ENCODE measurements around the gene SEMA6A.
A peak's percentile ranks its signal among the peaks of the same experiment; 100 is the strongest.

Gene SEMA6A

DNA sequence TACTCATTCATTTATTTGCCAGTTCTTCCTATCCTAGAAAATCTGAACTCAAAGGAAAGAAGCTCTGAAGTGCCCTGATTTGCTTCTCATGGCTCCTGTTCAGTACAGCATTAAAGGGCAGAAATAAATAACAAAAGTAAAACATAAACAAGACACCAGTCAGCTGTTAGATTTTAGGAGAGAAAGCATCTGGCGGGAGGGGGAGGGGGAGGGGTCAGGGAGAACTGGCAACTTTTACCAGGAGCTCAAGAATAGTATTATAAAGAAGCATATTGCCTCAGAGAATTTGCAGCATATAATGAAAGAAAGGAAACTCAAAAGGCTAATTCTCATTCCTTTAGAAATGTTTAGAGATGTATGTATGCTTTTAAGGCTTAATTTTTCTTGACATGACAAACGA lies 68.1 kb downstream of the SEMA6A start:
- H3K4me3 ChIP-seq (ENCODE audit: low read depth, low read length): no peak overlapping the region
- DNase-seq (ENCODE audit: low read depth): no peak

DNA sequence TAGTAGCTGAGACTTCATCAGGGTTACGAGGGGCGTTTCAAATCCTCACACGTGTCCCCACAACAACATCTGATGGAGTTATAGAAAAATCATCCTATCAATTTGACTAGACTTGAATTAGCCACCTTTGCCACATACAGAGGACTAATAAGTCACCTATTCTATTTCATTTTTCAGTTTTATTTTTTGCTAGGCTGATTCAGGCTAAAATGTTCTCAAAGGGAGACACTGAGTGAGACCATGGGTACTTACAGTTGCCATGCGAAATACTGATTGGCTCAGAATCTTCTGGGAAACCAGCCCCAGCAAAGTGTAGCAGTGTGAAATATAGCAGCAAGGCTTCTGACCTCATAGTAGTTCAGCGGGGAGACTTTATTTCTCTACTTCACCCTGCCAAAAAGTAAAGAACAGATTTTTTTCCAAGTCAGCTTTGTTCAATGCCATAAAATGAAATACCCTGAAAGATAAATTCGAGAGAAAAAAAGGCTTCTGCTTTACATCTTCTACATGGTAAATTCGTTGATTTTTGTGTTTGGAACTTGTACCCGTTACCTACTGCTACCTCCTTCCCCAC lies 69.9 kb downstream of the SEMA6A start:
- no peak overlapping the region for H3K4me3 ChIP-seq (ENCODE audit: low read depth, low read length)
- no peak for DNase-seq (ENCODE audit: low read depth)

GRCh38 chr5:116502616-116503015 lies 72.0 kb downstream of the SEMA6A start:
- no peak overlapping the region for H3K4me3 ChIP-seq (ENCODE audit: low read depth, low read length)
- peak; percentile 71 for DNase-seq (ENCODE audit: low read depth)

GRCh38 chr5:116502138-116502537 lies 72.5 kb downstream of the SEMA6A start:
- no peak overlapping the region for H3K4me3 ChIP-seq (ENCODE audit: low read depth, low read length)
- no peak for DNase-seq (ENCODE audit: low read depth)

DNA sequence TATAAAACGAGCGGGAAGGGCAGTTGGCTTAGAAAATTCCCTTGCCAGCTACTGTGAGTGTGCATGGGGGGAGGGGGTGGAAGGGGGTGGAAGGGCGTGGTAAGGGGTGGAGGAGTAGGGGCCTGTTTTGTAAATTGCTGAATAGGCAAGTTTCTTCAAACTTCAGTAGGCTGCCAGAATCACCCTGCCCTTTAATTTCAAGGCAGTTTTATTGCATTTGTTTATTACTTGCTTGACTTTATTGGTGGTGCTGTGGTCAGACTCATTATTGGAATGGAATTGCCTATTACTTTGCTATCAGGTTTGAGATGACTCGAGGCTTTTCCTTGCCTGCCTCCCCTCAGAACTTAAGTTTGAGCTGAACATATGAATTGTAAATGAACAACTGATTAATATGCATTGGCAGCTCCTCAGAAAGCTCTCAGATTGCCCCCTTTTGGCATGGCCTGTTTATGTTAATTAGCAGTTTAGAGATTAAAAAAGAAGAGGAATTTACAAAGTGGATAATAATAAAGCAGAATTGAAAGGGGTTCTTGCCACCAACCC lies 76.0 kb downstream of the SEMA6A start:
- H3K4me3 ChIP-seq (ENCODE audit: low read depth, low read length): no peak overlapping the region
- DNase-seq (ENCODE audit: low read depth): no peak

GRCh38 chr5:116497631-116498030 lies 77.0 kb downstream of the SEMA6A start:
- no peak for DNase-seq (ENCODE audit: low read depth)
- no peak overlapping the region for H3K4me3 ChIP-seq (ENCODE audit: low read depth, low read length)

GRCh38 chr5:116495786-116496357 lies 78.8 kb downstream of the SEMA6A start:
- no peak for DNase-seq (ENCODE audit: low read depth)
- H3K4me3 ChIP-seq (ENCODE audit: low read depth, low read length): no peak overlapping the region

- DNase-seq (ENCODE audit: low read depth): no peak
- H3K4me3 ChIP-seq (ENCODE audit: low read depth, low read length): no peak overlapping the region
These were observed 79.7 kb downstream of the SEMA6A start for GRCh38 chr5:116494784-116495450.

GRCh38 chr5:116492776-116493175 lies 81.8 kb downstream of the SEMA6A start:
- no peak for DNase-seq (ENCODE audit: low read depth)
- no peak overlapping the region for H3K4me3 ChIP-seq (ENCODE audit: low read depth, low read length)

DNA sequence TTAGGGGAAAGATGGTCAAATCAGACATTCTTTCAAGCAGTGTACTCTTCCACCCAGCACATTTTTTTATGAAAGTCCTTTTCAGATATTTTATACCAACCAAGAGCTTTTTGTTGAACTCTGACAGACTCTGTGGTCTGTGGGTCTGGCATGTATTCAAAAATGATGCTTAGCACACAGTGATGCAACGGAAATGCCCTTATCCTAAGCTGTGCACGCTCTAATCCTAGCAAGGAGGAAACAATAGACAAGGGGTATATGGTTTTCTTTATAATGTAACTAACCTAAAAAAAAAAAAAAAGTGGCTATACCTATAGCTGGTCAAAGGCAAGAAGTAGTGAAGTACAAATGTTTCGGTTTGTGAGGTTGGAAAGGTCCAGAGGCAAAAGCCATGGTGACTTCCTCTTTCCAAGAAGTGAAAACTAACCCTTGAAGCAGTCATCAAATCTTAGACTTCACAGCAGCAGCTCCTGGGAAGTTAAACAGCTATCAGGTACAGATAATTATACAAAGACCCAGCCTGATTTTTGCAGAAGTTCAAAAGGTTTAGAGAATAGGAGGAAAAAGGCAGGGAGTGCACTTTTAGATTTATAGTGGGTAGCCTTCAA lies 82.5 kb downstream of the SEMA6A start:
- no peak overlapping the region for H3K4me3 ChIP-seq (ENCODE audit: low read depth, low read length)
- peak; percentile 91 for DNase-seq (ENCODE audit: low read depth)

DNA sequence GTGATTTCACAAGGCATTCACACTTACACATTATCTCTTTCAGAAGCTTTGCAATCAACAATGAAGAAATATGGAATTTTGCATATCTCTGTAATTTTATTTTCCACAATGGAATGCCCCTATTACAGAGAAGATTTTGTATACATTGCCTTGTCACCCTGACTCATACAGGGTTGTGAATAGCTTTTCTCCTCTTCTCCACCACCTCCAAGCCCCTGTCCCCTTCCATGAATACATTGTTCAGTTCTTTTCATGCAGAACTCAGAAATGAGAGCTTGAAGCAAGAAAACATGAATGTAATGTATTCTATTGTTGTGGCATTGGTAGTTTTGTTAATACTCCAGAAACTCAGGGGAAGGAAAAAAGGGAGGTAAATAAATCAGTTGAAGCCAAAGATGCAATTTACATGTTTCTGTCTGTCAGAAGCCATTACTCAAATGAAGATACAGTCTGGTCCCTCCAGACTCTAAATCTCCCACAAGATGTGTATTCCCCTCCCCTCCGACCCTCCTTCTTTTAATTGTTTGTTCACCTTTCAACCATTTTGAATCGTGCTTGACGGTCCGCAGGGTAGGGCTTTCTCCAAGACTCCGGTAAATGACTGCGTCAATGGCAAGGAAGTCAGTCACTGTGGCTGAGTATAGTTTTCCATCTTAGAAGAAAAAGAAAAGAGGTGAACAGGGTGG lies 86.1 kb downstream of the SEMA6A start:
- no peak overlapping the region for H3K4me3 ChIP-seq (ENCODE audit: low read depth, low read length)
- DNase-seq (ENCODE audit: low read depth): no peak

- H3K4me3 ChIP-seq (ENCODE audit: low read depth, low read length): no peak overlapping the region
- DNase-seq (ENCODE audit: low read depth): no peak
These were observed 87.6 kb downstream of the SEMA6A start for GRCh38 chr5:116487045-116487444.

DNA sequence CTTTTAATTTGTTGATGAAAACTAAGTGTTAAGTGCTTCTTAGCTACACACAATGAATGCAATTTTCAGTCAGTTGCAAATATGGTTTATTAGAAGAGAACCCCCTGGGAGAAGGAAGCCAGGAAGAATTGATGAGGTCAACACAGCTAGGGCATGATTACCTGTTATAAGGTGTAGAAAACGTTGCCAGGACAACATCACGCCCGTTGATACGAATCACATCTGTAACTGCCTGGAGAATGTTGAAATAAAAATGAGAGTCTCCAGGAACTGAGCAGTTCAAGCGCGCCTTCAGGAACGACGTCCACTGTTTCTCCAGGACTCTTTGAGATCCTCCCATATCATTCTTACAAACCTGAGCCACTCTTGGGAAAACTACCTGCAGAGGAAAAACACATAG lies 88.0 kb downstream of the SEMA6A start:
- no peak overlapping the region for H3K4me3 ChIP-seq (ENCODE audit: low read depth, low read length)
- no peak for DNase-seq (ENCODE audit: low read depth)

GRCh38 chr5:116484645-116485044 lies 90.0 kb downstream of the SEMA6A start:
- no peak overlapping the region for H3K4me3 ChIP-seq (ENCODE audit: low read depth, low read length)
- no peak for DNase-seq (ENCODE audit: low read depth)

DNA sequence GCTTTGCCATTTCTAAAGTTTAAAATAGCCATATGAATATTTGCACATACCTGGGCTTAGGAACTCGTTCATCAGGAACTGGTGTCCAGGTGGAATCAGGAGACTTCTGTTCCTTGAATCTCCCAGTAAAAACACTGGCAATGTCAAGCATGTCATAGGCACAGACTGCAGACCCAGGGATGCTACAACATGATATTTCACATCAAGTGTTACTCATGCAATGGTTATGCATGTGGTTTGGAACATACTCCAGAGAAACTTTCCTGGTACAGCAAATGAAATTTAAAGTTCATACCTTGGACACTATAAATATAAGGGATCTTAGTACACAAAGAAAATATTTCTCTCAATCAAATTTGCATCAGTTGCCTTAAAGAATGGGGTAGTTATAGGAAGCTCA lies 92.2 kb downstream of the SEMA6A start:
- peak; percentile 54 for DNase-seq (ENCODE audit: low read depth)
- no peak overlapping the region for H3K4me3 ChIP-seq (ENCODE audit: low read depth, low read length)

DNA sequence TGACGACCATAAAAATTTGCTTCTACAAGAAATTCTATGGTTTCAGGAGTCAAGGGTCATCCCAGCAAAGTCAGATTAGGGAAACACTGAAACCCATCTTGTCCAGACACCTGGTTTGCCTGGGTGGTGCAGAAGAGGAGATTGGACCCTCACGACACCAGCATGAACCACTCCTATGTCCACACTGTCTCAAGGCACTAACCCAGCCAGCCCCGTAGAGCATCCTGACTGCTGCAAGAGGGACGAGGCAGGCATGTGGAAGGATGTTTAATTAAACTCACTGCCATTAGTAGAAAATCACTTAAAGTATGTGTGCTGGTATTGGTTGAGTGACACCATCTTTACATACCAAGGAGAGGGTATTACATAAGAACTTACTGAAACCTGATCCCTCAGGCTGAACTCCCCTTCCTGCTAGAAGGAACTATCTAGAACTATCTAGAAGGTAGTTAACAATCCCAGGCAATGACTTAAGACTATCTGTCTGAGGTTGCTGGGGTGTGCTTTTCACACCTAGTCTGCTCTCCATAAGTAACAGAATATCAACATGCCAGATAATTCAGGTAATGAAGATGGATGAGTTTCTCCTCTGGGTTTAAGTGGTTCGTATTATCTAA lies 93.6 kb downstream of the SEMA6A start:
- DNase-seq (ENCODE audit: low read depth): no peak
- no peak overlapping the region for H3K4me3 ChIP-seq (ENCODE audit: low read depth, low read length)

GRCh38 chr5:116479776-116480675 lies 94.6 kb downstream of the SEMA6A start:
- DNase-seq (ENCODE audit: low read depth): no peak
- no peak overlapping the region for H3K4me3 ChIP-seq (ENCODE audit: low read depth, low read length)

DNA sequence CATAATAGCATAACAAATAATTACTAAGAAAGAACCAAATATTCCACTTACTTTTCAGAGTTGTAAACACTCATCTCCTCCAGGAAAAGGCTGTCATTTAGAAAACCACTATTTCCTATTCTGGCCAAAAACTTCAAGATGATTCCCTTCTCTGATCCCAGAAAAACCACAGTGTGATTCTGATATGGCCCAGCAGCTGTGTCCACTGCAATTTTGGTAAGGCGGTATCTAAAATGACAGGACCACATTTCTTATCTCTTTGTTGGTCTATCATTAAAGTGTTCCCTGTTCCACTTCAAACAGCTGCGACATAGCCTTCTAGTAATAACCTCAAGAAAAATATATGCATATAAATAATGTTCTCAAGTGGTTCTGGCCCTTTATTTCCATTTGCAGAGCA lies 96.1 kb downstream of the SEMA6A start:
- H3K4me3 ChIP-seq (ENCODE audit: low read depth, low read length): no peak overlapping the region
- DNase-seq (ENCODE audit: low read depth): no peak

Measured in skeletal muscle cell (primary cell).